NK-92 (cell line): ENCODE measurements around the gene KLF9.
A peak's percentile ranks its signal among the peaks of the same experiment; 100 is the strongest.

Source experiments
- DNase-seq: peaks from one replicate; lab custom pipeline; 2025; ENCODE audit not compliant: unreplicated experiment; lab: John Stamatoyannopoulos, UW

KLF9 gene

GRCh38 chr9:70422371-70423043 is 8.1 kb upstream of the KLF9 start:
- no peak for DNase-seq

DNA sequence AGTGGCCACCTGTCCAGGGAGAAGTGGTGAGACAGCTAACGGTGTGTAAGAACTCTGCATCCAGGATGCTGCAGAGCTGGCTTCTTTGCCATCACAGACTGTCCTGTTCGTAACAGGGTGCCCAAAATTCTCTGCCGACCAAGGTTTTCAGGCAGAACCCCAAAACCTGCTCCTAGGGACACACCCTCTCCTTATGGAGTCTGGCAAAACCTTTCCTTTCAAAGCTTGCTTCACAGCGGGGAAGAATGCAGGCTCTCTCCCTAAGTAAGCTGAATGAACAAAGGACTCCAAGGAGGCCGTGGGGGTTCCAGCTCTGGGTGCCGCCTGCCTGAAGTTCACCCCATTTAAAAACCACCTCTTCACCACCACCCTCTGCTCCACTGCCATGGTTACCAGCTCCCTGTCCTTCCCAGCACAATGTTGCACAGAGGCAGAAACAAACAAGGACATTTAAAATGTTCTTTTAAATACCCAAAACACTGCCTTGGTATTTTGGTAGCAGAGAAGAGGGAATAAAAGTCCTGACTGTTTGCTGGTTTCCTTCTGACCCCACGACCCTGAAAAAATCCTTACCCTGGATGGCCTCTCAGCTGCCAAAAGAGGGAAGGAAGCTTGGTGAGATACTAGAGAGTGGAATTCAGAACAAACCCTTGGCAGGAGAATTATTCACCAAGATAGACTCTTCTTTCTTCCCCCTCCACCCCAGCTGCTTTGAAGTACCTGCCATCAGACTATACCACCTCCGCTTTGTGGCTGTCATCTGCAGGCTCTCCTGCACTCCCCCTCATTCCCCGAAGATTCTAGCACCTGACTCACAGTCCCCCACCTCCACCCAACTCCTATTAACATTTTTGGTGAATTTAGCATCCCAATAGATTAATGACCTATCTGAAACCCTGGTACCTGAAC is 7.1 kb upstream of the KLF9 start:
- DNase-seq, result no peak

GRCh38 chr9:70420441-70421271 is 6.2 kb upstream of the KLF9 start:
- no peak for DNase-seq

DNA sequence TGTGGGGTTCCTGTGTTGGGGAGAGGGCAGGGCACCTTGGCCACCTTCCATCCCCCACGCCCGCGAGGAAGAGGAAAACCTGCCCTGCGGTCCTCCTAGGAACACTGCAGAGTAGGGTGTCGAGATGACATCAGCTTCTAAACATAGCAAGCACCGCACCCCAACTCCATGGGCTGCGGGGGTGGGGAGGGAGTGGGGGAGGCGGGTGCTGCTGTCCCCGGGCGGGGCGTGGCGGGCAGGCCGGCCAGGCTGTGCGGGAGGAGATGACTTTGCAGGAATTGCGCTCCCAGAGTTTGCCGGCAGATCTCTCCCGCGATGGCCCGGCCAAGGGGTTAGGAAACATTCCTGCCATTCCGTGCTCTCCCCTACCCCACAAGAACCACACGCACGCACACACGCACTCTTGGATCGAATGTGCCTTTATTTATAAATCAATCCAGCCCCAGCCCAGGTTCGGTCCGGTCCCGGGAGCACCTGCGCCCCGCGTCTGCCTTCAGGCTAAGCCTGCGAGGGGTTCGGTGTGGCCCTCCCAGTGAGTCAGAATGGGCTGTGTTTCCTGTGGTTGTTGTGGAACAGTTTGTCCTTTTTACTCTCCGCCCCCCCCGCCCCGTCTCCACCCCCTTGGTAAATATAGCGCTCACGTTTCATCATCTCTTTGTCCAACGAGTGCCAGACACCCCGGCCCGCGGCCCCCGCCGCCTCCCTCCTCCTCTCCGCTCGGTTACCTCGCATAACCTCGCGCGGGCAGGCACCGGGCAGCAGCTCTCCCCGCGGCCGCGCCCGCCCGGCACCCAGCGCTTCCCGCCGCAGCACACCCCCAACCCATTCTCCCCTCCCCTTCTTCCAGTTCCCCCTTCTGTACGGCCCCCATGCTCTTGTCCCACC is 5.3 kb upstream of the KLF9 start:
- peak; percentile 14 for DNase-seq

- DNase-seq, result peak; percentile 47
These were observed 4.5 kb upstream of the KLF9 start for GRCh38 chr9:70418822-70419555.

DNA sequence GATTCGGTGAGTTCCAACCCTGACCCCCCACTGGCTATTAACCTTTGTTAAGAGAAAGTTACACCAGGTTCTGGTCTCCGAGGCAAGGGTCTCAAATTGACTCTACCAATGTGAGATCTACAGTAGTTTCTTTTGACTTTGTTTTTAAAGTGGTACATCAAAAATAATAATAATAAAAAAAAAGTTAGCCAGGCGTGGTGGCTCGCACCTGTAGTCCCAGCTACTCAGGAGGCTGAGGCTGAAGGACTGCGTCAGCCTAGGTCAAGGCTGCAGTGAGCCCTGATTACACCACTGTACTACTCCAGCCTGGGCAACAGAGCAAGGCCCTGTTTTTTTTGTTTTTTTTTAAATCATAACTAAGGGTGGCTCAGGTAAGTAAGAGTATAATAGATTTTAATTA is 1.0 kb upstream of the KLF9 start:
- DNase-seq, result no peak

DNA sequence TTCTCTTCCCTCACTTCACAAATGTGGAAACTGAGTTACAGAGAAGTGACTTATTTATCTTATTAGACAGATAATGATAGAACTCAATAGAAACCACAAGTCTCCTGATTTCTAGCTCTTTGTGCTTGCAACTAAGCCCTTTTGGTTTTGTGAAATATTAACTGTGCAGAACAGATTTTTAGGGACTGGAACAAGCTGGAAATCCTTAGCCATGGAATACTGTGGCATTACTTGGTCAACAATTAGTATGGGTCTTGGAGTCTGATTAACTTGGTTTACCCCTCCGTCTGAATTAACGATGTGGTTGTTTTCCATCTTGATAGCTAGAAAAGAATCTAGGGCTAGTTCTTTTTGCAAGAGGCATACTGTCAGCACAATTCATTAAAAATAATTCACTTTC is 584 bp upstream of the KLF9 start:
- no peak for DNase-seq

- no peak for DNase-seq
These were observed 1.0 kb downstream of the KLF9 start for GRCh38 chr9:70413464-70413798.

DNA sequence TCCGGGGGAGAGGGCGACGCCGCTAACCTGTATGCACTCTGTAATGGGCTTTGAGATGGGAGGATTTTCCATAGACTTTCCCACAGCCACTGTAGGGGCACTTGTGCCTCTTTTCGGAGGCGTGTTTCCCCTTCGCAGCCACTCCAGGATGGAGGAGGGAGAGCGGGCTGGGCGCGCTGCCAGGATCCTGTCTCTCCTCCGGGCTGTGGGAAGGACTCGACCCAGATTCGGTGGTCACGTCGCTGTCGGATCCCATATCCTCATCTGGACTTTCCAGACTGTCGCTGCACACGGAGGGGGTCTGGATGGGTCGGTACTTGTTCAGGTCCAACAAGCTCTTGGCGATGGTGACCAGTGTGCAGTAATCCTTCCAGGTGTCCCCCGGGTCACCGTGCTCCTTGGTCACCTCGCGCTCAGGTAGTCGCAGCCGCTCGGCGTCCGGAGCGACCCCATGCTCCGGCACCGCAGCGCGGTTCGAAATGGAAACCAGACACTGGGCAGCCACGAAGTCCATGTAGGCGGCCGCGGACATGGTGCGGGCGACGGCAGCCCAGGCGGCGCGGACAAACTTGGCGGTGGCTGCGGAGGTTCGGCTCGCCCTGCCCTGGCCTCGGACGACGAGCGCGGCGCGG is 1.5 kb downstream of the KLF9 start:
- no peak for DNase-seq

DNA sequence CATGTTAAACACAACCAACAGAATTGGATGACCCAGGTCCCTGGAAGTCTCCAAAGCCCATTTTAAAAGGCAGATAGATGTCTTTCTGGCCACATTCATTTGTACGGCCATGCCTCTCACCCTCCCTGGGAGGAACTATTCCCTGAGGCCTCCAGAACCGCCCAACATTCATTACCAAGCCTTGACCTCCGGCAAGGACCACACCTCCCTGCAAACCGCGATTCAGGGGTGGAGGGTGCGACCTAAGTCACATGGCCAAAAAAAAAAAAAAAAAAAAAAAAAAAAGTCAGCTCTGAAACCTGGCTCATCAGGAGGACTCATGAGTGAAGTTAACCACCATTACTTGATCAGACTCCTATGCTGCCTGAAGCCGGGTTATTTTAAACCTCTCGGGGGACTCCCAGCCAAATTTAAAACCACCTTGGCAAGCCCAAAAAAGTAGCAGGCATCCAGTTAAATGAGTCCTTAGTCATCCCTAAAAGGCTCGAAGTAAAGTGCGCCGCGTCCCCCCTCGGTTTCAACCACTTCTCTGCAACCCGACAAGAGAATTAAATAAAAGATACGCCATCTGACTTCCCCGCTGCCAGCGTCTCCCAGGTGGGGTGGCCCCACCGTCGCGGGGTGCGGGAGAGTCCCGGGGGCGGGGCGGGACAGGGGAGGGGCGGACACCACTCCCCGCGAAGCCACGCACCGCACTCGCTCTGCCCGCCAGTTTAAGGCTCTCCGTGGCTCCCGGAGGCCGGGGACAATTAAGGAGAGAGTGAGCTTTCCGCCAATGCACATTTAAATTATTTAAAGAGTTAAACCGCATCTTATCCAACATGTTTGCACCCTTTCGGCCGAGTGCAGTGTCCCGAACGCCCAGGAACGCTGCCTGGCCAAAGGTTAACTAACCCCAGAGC is 2.3 kb downstream of the KLF9 start:
- DNase-seq, result no peak

GRCh38 chr9:70411121-70411929 is 3.1 kb downstream of the KLF9 start:
- no peak for DNase-seq

DNA sequence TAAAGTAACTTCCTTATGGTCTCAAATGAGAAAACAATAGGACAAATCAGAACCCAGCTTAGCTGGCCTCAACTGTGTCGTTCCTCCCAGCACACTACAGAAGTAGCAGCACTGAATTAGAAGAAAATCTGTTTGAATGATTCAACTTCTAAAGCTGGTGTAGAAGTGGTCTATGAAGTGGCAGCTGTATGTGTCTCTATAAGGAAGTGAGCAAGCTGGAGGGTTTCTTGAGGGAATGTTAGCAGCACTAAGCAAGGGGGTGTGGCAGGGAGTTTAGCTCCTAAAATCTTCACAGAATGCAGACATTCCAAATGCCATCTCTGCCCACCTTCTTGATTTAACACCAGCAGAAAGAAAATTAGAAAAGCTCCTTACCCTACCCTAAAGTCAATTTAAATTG is 4.1 kb downstream of the KLF9 start:
- no peak for DNase-seq

DNA sequence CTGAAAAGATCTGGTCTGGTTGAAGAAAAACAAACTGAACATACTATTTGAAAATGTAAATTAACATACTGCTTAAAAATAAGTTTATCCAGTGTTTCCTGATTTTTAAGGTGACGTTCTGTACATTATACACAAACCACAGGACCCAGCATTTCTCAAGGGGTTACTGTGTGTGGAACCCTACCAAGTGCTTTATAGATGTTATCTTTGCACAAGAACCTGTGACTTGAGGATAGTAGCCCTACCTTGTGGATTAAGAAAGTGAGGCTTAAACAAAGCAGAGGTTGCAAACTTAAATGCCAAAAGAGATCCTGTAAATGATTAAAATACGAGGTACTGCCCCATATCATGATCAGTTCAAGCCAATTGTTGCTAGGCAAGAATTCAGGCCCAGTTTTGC is 4.7 kb downstream of the KLF9 start:
- DNase-seq, result no peak

GRCh38 chr9:70409280-70409679 is 5.2 kb downstream of the KLF9 start:
- DNase-seq, result no peak

DNA sequence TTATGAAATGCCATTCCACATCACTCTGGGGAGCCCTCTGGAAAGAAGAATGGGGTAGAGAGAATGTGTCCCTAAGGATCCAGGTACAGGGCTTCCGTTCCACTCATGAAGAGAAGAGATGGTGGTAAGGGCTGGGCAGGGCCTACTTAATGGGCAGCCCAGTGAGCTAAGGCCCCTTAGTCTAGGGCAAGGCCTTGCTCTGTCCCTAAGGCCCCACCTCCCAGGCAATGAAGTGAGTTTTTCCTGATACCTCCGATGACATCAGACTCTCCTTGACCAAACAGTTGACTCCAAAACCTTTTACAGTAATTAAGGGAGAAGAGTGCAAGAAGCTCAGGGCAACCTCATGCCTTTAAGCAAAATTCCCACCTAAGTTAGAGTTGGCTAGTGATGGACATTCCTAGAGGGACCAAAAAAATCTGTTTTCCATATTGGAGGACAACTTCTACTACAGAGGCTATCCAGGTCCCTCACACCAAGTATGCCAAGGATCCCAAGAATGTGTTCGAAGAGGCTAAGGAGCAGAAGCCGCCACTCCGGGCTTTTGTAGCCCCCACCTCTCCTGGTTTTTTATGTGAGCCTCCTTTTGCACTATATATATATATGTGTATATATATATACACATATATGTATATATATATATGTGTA is 5.9 kb downstream of the KLF9 start:
- DNase-seq, result no peak

DNA sequence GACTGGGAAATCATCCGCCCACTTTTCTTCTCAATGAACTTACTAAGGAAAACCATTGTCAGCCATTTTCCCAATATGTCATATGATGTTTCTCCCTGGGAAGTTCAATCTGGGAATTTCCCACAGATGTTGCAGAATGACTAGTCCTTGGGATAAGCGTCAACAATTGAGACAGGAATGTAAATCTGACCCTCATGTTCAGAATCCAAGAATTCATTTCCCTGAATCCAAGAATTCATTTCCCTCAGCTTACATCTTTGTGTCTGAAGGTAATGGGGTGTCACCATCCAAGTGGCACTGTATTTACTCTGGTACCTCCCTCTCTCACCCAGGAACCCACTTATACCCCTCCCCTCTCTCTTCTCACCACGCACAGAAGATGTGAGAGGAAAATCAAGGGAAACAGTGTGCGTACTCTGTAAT is 7.4 kb downstream of the KLF9 start:
- no peak for DNase-seq

DNA sequence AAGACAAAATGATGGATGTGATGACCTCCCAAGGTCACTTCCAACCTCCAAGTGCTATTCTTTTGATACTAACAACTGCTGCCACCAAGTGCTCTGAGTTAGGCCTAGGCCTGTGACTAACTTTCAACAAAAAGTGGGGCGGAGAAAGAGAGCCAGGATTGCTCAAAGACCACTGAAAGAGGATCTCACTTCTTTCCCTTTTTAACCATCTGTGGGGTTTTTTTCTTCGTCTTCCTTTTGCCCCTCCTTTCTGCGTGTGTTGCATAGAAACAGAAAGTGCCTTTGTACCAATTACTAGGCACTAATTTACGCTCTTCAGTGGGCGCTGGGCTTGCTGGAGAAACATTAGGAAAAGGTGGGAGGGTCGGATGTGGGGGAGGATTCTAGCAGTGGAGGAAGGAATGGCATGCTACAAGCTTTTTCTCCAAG is 8.0 kb downstream of the KLF9 start:
- no peak for DNase-seq
